Skeletal muscle satellite cell (primary cell): Measurements from ENCODE around the gene TOMM7.

ENCODE experiments used
- H3K27me3 ChIP-seq: 2 replicates; pipeline ENCODE4 v1.7.0; 2013; ENCODE audit warnings: low read length; ENCODE audit not compliant: control insufficient read depth, insufficient read depth
- H3K36me3 ChIP-seq: 2 replicates; pipeline ENCODE4 v1.7.0; 2013; ENCODE audit warnings: mild to moderate bottlenecking, control low read depth, low read length; ENCODE audit not compliant: insufficient read depth
- H3K4me1 ChIP-seq: 2 replicates; pipeline ENCODE4 v1.7.0; 2013; ENCODE audit warnings: low read length; ENCODE audit not compliant: control insufficient read depth, insufficient read depth
- H3K4me2 ChIP-seq: 2 replicates; pipeline ENCODE4 v1.7.0; 2013; ENCODE audit warnings: mild to moderate bottlenecking, low read length
- H3K4me3 ChIP-seq: 2 replicates; pipeline ENCODE4 v1.7.0; 2013; ENCODE audit warnings: low read length
- H3K9ac ChIP-seq: 2 replicates; pipeline ENCODE4 v1.7.0; 2013; ENCODE audit warnings: mild to moderate bottlenecking, low read depth, low read length, moderate library complexity
- H3K9me3 ChIP-seq: replicated peaks from 2 replicates; pipeline ENCODE4 v1.7.0; 2013; ENCODE audit warnings: mild to moderate bottlenecking, control low read depth, low read length
- small RNA-seq: library from RNA; depleted of rRNA; stranded (forward); fragments of <200 nt; gene quantifications from one replicate; pipeline ENCODE3, GENCODE V24; 2012

Gene TOMM7

DNA sequence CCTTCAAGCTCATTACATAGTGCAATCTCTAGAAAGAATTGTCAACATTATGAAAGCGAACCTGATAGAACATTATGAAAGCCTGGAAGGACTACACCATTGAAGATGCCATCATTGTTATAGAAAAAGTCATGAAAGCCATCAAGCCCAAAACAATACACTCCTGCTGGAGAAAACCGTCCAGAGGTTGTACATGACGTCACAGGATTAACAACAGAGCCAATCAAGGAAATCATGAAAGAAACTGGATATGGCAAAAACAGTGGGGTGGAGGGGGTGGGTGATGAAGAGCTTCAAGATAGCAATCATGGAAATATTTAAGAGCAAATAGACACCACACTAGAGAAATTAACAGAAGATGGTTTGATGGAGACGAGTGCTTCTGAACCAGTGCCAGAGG, 45.7 kb downstream of the TOMM7 start:
- Histone ChIP-seq H3K4me3 (no peak overlapping the region), H3K4me2 (no peak overlapping the region), H3K4me1 (peaks cover 23% of the 10 kb centered on the region), H3K9ac (no peak overlapping the region), H3K36me3 (no peaks in the 10 kb centered on the region), H3K9me3 (no peaks in the 10 kb centered on the region), H3K27me3 (no peaks in the 10 kb centered on the region)

DNA sequence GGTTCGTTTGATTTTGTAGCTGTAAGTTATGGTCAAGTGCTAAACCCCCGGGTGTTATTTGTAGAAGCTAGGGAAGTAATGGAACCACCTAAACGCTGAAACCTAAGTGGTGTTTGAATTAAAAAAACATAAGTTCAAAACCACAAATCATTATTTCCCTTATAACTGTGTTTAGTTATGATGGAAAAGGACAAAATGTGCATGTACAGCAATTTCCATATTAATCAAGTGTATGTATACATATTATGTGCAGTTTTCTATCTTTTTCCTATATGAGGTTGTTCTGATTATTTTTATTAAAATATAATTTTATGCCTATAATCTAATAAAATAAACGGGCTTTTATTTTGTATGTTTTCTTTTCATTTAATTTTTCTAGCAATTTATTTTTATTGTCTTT, 49.8 kb downstream of the TOMM7 start:
- H3K4me2 ChIP-seq = no peak overlapping the region
- H3K9me3 ChIP-seq = no peaks in the 10 kb centered on the region
- H3K4me1 ChIP-seq = no peaks in the 10 kb centered on the region
- no peaks in the 10 kb centered on the region for H3K27me3 ChIP-seq
- H3K36me3 ChIP-seq = no peaks in the 10 kb centered on the region
- no peak overlapping the region for H3K9ac ChIP-seq
- no peak overlapping the region for H3K4me3 ChIP-seq

DNA sequence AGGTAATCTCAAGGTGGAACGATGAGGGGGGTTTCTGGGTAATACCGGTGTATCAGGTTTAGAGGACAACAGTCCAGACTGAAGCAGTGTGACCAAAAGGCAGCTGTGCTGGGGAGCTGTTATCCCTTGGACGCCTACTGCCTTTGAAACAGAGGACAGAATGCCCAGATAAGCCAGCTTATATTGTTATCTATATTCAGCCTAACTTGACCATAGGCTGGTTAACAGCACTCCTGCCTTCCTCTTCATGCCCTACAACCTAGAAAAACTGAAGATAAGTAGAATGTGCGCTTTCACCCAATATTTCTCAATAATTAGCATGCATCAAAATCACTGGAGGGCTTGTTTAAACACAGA, 50.8 kb downstream of the TOMM7 start:
- no peaks in the 10 kb centered on the region for H3K36me3 ChIP-seq
- no peaks in the 10 kb centered on the region for H3K4me1 ChIP-seq
- H3K4me2 ChIP-seq = no peak overlapping the region
- H3K27me3 ChIP-seq = no peaks in the 10 kb centered on the region
- no peak overlapping the region for H3K4me3 ChIP-seq
- H3K9ac ChIP-seq = no peak overlapping the region
- H3K9me3 ChIP-seq = no peaks in the 10 kb centered on the region

DNA sequence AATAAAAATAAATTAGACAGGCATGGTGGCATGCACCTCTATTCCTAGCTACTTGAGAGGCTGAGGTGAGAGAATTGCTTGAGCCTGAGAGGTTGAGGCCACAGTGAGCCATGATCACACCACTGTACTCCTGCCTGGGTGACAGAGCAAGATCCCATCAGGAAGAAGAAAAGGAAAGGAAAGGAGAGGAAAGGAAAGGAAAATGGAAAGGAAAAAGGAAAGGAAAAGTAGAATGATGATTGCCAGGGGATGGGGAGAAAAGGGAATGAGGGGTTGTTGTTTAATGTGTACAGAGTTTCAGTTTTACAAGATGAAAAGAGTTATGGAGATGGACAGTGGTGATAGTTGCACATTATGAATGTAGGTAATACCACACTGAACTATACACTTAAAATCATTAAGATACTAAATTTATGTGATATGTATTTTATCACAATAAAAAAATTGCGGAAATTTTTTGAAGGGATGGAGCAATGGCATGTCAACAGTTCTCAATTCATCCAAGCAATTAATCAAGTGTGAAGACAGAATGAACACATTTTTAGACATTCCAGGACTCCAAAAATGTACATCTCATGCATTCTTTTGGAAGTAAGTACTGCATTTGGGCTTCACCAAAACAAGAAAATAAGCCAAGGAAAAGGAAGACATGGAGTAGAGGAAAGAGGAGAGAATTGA, 51.3 kb downstream of the TOMM7 start:
- H3K27me3 ChIP-seq = no peaks in the 10 kb centered on the region
- H3K9me3 ChIP-seq = no peaks in the 10 kb centered on the region
- no peaks in the 10 kb centered on the region for H3K4me1 ChIP-seq
- no peak overlapping the region for H3K4me2 ChIP-seq
- H3K4me3 ChIP-seq = no peak overlapping the region
- no peak overlapping the region for H3K9ac ChIP-seq
- no peaks in the 10 kb centered on the region for H3K36me3 ChIP-seq

DNA sequence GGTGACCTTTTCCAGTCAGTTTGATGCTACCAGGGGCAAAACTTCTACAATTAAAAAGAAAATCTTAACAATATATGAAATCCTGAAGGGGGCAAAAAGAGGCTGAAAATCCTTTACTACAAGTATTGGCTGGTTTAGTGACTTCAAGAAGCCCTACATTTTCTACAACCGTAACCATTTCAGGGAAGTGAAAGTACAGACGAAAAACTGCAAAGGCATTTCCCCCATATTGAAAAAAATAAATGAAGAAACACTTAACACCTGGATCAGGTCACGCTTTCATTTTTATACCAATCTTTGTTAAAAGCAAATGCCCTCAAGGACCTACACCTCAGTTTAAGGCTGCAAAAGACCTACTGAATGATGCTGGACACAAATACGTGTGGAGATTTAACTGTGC, 57.0 kb downstream of the TOMM7 start:
- Histone ChIP-seq H3K36me3 (no peaks in the 10 kb centered on the region), H3K9ac (no peak overlapping the region), H3K27me3 (no peaks in the 10 kb centered on the region), H3K4me3 (no peak overlapping the region), H3K4me1 (no peaks in the 10 kb centered on the region), H3K9me3 (peaks cover 3% of the 10 kb centered on the region), H3K4me2 (no peak overlapping the region)

Small RNA genes lying within 50 kb of the gene (small RNA-seq; reads per million reads assigned to genes)
- 317 reads per million, percentile 98 among the genes with 10 or more reads in this experiment for gene SNORD93
